ENCODE measurements around the gene DHX40.
"Not testable (repeated sequence)": the region's sequence is repeated elsewhere in the genome, so short reads cannot be mapped to it uniquely, and the experiment has no call there.

The DHX40 gene

GRCh38 chr17:59631276-59631675 is 65.9 kb downstream of the DHX40 start:
- DNase-seq (ENCODE audit: low read depth, low spot score) = no peak

GRCh38 chr17:59632398-59632797 is 67.0 kb downstream of the DHX40 start:
- DNase-seq (ENCODE audit: low read depth, low spot score) = no peak

- no peak for DNase-seq (ENCODE audit: low read depth, low spot score)
These were observed 68.4 kb downstream of the DHX40 start for GRCh38 chr17:59633658-59634359.

- no peak for DNase-seq (ENCODE audit: low read depth, low spot score)
These were observed 69.5 kb downstream of the DHX40 start for GRCh38 chr17:59634632-59635541.

- DNase-seq (ENCODE audit: low read depth, low spot score) = no peak
These were observed 72.4 kb downstream of the DHX40 start for GRCh38 chr17:59637611-59638310.

GRCh38 chr17:59638553-59638952 is 73.1 kb downstream of the DHX40 start:
- DNase-seq (ENCODE audit: low read depth, low spot score) = no peak

GRCh38 chr17:59641799-59642484 is 76.5 kb downstream of the DHX40 start:
- DNase-seq (ENCODE audit: low read depth, low spot score) = no peak

GRCh38 chr17:59642565-59642964 is 77.2 kb downstream of the DHX40 start:
- DNase-seq (ENCODE audit: low read depth, low spot score) = no peak

- DNase-seq (ENCODE audit: low read depth, low spot score) = no peak
These were observed 78.0 kb downstream of the DHX40 start for GRCh38 chr17:59643159-59644140.

- DNase-seq (ENCODE audit: low read depth, low spot score) = no peak
These were observed 81.9 kb downstream of the DHX40 start for GRCh38 chr17:59647288-59647687.

- no peak for DNase-seq (ENCODE audit: low read depth, low spot score)
These were observed 84.5 kb downstream of the DHX40 start for GRCh38 chr17:59649886-59650285.

- no peak for DNase-seq (ENCODE audit: low read depth, low spot score)
These were observed 85.2 kb downstream of the DHX40 start for GRCh38 chr17:59650642-59651041.

- no peak for DNase-seq (ENCODE audit: low read depth, low spot score)
These were observed 85.9 kb downstream of the DHX40 start for GRCh38 chr17:59651346-59651745.

- DNase-seq (ENCODE audit: low read depth, low spot score) = no peak
These were observed 86.7 kb downstream of the DHX40 start for GRCh38 chr17:59652119-59652518.

GRCh38 chr17:59656624-59657023 is 91.2 kb downstream of the DHX40 start:
- DNase-seq (ENCODE audit: low read depth, low spot score) = not testable (repeated sequence)

All from activated naive CD8-positive, alpha-beta T cell treated with anti-CD3 and anti-CD28 coated beads, Interleukin-2, amount 50 U/mL, for 16 hours (primary cell).